OCI-LY3 (cell line): ENCODE data around the gene TTC39A.

Experiments used
- EZH2phosphoT487 ChIP-seq: fragments of 200-600 bp; shearing (Covaris generic); IDR thresholded peaks from 2 replicates; pipeline ENCODE4 v1.6.1; 2018; ENCODE audit warnings: antibody characterized with exemption, mixed run types, low read depth
- TF ChIP-seq, protein P1 (sequence below): fragments of 200-600, 300-600 bp; sonication (generic); IDR thresholded peaks from 2 replicates; pipeline ENCODE4 v1.5.1; 2014; ENCODE audit warnings: antibody characterized with exemption, low read length, low read depth

- TF ChIP-seq, protein P1, sequence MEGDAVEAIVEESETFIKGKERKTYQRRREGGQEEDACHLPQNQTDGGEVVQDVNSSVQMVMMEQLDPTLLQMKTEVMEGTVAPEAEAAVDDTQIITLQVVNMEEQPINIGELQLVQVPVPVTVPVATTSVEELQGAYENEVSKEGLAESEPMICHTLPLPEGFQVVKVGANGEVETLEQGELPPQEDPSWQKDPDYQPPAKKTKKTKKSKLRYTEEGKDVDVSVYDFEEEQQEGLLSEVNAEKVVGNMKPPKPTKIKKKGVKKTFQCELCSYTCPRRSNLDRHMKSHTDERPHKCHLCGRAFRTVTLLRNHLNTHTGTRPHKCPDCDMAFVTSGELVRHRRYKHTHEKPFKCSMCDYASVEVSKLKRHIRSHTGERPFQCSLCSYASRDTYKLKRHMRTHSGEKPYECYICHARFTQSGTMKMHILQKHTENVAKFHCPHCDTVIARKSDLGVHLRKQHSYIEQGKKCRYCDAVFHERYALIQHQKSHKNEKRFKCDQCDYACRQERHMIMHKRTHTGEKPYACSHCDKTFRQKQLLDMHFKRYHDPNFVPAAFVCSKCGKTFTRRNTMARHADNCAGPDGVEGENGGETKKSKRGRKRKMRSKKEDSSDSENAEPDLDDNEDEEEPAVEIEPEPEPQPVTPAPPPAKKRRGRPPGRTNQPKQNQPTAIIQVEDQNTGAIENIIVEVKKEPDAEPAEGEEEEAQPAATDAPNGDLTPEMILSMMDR: no peak
- no peak for TF ChIP-seq EZH2phosphoT487
Measured at GRCh38 chr1:51270751-51271150, 59.6 kb downstream of the TTC39A start.
